ENCODE results near the gene RALGAPB.
"Not testable (repeated sequence)": the region's sequence is repeated elsewhere in the genome, so short reads cannot be mapped to it uniquely, and the experiment has no call there.

RALGAPB gene

GRCh38 chr20:38498909-38499308, 26.3 kb downstream of the RALGAPB start:
- DNase-seq, result no peak

- DNase-seq, result no peak
These were observed 26.7 kb downstream of the RALGAPB start for GRCh38 chr20:38499366-38499765.

DNA sequence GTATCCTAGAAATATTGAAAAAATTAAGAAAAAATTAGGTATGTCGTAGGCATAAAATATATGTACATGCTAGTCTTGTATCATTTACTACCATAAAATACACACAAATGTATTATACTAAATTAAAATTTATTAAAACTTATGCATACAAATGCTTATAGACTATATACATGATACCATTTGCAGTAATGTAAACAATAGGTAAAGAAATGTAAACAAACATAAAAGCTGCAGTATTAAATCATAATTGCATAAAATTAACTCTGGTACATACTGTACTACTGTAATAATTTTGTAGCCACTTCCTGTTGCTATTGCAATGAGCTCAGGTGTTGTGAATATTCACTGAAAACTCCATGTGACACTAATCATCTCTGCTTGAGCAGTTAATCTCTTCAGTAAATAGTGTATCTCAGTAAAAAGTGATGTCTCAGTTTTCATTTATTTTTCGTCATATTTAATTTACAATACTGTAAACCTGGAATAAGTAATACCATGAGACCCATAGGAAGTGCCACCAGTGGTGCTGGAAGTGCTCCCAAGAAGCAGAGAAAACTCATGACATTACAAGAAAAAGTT, 29.3 kb downstream of the RALGAPB start:
- no peak for DNase-seq

- no peak for DNase-seq
These were observed 31.9 kb downstream of the RALGAPB start for GRCh38 chr20:38504368-38505090.

DNA sequence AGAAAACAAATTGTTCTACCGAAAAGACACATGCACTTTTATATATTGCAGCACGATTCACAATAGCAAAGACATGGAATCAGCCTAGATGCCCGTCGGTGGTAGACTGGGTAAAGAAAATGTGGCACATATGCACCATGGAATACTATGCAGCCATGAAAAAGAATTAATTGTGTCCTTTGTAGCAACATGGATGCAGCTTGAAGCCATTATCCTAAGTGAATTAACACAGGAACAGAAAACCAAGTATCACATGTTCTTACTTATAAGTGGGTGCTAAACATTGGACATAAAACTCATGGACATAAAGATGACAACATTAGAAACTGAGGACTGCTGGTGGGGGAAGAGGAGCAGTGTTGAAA, 32.4 kb downstream of the RALGAPB start:
- no peak for DNase-seq

DNA sequence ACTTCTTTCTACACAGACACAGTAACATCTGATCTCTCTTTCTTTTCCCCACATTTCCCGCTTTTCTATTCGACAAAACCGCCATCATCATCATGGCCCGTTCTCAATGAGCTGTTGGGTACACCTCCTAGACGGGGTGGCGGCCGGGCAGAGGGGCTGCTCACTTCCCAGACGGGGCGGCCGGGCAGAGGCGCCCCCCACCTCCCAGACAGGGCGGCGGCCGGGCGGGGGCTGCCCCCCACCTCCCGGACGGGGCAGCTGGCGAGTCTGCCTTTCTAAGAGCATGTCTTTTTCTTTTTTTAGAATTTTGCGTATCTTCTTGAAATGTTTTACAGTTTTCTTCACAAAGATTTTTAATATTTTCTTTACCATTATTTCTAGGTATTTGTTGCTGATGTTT, 39.1 kb downstream of the RALGAPB start:
- DNase-seq, result not testable (repeated sequence)

DNA sequence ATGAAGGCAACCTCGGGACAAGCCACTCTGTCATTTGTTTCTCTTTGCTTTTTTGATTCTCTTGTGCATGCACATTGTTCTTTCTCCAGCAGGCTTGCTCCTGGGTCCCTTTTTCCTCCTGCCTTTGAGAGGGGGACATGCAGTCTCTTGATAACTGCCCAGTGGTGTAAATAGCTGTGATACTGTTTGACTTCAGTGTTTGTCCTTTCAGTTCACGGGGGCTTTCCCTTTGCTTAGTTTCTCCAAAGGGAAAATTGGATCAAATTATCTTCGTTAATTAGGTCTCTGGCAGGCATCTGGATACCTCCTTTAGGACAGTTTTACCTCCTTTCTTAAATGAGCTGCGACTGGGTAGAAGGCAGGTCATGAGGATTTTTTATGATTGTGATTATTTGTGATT, 41.5 kb downstream of the RALGAPB start:
- DNase-seq, result no peak

DNA sequence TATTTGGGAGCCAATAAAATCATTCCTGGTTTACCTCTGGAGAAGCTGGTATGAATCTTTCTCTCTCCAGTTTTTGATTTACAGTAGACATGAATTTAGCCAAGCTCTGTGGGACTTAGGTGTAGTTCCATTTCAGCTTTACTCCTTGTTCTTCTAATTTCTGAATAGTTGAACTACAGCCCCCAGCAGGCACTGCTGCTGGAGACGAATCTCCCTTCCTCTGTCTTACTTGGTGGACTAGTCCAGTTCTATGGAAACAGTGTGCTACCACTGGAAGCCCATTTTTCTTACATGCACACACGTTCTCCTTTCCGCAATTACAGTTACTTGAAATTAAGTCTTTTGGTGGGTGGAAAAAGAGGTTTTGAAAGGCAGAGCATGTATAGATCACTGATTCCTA, 42.3 kb downstream of the RALGAPB start:
- no peak for DNase-seq

- no peak for DNase-seq
These were observed 43.0 kb downstream of the RALGAPB start for GRCh38 chr20:38515631-38516030.

DNA sequence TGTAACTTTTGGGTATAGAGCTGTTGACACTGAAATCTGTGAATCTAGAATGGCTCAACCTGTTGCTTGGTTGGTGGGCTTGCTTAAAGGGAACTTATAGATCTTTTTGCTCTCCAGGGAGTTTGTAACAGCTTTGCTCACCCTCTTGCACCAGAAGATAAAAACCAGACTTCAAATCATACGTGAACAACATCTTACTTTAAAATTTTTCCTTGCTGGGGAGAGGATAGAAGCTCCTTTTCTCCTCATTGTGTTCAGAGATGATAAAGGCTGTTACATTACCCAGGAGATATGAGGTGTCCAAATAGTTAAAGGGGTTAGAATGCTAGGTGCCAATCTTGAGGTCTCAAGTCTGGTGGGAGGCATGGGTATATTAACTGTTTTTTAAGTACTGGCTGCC, 46.8 kb downstream of the RALGAPB start:
- no peak for DNase-seq

GRCh38 chr20:38520261-38520660, 47.6 kb downstream of the RALGAPB start:
- no peak for DNase-seq

DNA sequence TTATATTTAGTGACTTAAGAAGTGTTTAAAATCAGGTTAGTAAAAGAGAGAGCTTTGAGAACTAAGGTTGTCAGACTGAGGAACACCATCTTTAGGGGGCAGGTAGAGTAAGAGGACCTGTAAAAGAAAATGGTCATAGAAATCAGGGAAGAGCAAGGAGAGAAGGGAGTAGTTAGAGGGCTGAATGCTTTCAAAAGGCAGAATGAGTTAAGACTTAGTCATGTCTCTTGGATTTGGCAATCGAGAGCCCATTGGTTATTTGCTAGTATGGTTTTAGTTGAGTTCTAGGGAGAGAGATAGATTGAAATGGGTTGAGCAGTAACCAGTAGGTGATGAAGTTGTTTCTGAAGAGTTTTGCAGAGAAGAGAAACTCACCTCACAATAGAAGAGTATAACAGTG, 51.1 kb downstream of the RALGAPB start:
- DNase-seq, result peak in 1 of 4 experiments; percentile 3

DNA sequence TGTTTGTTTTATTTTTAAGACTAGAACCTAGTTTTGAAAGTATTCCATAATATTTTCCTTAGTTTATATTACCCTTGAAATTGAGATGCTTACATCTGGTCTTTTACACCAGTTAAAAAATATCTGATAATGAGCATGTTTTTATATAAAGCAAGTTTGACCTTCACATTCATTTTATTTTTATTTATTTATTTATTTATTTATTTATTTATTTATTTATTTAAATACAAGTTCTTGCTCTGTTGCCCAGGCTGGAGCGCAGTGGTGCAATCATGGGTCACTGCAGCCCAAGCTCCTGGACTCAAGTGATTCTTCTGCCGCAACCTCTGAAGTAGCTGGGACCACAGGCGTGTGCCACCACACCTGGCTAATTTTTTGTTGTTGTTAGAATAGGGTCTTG, 55.5 kb downstream of the RALGAPB start:
- DNase-seq, result no peak

DNA sequence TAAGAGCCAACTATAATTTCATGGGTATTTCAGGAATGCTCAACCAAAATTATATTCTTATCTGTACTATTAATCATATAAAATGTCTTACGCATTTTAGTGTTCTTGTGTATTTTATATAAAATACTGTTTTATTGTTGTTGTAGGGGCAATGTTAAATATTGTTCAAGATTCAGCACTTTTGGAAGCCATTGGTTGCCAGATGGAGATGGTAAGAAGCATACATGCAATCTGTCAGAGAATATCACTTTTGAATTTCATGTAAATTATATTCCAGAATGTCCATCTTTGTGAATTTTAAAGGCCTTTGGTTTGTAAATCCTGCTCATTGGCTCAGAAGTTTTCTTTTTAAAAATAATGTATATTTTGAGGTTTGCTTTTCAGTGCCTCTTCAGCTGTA, 58.4 kb downstream of the RALGAPB start:
- DNase-seq, result no peak

DNA sequence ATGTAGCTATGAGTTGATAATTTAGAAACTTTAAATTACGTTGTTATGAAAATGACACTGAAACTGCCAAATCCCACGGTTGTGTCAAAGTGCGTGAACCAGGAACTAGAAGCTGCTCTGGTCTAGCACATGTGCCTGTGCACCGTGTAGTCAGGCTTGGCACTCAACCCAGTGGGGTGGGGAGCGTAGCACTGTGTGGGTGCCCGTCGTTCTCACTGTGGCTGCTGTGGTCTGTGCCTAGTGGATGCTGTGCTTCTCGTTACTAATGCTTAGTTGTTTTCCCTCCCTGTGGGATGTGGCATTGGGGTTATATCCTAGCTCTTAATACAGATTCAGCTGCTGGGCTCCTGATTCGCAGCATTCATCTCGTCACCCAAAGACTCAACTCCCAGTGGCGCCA, 62.1 kb downstream of the RALGAPB start:
- DNase-seq, result no peak

DNA sequence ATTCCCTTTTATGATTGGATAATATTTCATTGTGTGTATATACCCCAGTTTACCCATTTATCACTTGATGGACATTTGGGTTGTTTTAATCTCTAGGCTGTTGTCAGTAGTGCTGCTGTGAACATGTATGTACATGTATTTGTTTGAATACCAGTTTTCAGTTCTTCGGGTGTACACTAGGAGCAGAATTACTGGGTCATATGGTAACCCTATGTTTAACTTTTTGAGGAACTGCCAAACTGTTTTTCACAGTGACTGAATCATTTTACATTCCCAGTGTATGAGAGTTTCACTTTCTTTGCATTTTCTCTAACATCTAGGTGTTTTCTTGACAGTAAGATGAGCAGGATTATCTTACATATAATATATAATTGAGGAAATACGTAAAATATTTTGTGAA, 63.7 kb downstream of the RALGAPB start:
- no peak for DNase-seq

DNA sequence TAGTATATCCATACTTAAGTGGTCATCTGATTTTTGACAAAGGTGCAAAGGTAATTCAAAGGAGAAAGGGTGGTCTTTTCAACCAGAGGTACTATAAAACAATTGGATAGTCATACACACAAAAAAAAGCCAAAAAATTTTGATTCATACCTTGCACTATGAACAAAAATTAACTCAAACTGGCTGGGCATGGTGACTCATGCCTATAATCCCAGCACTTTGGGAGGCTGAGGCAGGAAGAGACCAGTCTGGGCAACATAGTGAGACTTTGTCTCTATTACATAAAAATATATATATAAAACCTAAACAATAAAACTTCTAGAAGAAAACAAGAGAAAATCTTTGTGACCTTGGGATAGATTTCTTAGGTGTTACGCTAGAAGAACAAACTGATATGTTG, 64.5 kb downstream of the RALGAPB start:
- DNase-seq, result no peak

DNA sequence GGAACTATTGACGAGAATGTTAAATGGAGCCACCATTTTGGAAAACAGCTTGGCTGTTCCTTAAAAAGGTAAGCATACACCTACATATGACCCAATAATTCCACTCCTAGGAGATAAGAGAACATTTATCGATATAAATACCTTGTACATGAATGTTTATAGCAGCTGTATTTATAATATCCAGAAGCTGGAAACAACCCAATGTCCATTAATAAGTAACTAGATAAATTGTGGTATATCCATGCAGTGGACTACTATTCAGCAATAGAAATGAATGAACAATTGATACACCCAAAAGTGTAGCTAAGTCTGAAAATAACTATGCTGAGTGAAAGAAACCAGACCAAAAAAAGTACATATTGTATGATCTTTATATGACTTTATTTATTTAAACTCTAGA, 66.1 kb downstream of the RALGAPB start:
- no peak for DNase-seq

GRCh38 chr20:38543014-38543906, 70.6 kb downstream of the RALGAPB start:
- DNase-seq, result no peak

DNA sequence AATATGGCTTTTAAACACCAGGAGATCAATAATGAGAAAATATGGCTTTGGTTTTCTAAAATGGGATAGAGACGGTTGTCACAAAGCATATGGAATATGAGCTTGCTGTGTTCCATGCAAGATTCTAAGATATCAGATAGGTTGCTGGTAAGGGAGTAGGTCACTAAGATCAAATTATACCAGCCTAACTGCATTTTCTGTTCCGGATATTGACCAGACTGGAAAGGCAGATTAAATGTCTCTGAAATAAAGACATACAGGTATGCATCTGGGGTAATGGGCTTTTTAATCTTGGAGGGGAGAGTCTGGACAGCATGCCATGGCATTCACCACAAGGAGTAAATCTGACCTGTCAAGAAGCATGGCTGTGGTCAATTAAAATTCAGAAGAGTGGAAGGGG, 73.1 kb downstream of the RALGAPB start:
- DNase-seq, result no peak

- DNase-seq, result no peak
These were observed 74.8 kb downstream of the RALGAPB start for GRCh38 chr20:38547288-38548085.

- no peak for DNase-seq
These were observed 75.9 kb downstream of the RALGAPB start for GRCh38 chr20:38548356-38549083.
